ENCODE data around the gene SGCD.

DNA sequence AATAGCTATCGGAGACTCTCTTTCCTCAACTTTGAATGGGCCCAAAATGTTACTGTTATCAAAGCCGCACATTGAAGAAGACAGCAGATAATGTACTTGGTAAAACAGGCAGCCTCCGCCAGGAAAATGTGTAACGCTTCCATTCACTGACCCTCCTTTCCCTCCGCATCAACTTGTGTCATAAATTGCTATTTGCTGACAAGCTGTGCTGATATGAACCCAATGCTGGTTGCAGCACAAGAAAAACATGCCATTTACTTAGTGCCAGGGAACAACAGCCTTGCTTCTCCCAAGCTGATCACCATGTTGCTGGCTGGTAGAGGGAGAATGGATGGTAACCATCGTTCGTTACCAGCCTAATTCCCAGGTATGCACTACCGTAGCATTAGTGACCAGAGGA lies 360.6 kb downstream of the SGCD start:
- TF ChIP-seq, protein P1, sequence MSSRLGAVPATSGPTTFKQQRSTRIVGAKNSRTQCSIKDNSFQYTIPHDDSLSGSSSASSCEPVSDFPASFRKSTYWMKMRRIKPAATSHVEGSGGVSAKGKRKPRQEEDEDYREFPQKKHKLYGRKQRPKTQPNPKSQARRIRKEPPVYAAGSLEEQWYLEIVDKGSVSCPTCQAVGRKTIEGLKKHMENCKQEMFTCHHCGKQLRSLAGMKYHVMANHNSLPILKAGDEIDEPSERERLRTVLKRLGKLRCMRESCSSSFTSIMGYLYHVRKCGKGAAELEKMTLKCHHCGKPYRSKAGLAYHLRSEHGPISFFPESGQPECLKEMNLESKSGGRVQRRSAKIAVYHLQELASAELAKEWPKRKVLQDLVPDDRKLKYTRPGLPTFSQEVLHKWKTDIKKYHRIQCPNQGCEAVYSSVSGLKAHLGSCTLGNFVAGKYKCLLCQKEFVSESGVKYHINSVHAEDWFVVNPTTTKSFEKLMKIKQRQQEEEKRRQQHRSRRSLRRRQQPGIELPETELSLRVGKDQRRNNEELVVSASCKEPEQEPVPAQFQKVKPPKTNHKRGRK (tag; IDR thresholded peaks at IDR 0.05) = no peak
- TF ChIP-seq, protein P2, sequence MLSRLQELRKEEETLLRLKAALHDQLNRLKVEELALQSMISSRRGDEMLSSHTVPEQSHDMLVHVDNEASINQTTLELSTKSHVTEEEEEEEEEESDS (CRISPR knock-in tag; IDR thresholded peaks at IDR 0.05) = no peak
- TF ChIP-seq POLR2AphosphoS5 (IDR thresholded peaks at IDR 0.05; ENCODE audit: control insufficient read depth, insufficient read depth, low read depth, low read length) (no peak), ESRRB (CRISPR knock-in tag; IDR thresholded peaks at IDR 0.05; ENCODE audit: borderline replicate concordance) (no peak), MYC (IDR thresholded peaks at IDR 0.05; ENCODE audit: low read depth, low read length) (no peak), MYC (CRISPR knock-in tag; IDR thresholded peaks at IDR 0.05; ENCODE audit: borderline replicate concordance, low read depth) (no peak), FOXP1 (CRISPR knock-in tag; IDR thresholded peaks at IDR 0.05) (no peak), POLR2AphosphoS2 (IDR thresholded peaks at IDR 0.05; ENCODE audit: low read length) (no peak), PTRF (tag; IDR thresholded peaks at IDR 0.05) (no peak), SMC3 (conservative IDR thresholded peaks at IDR 0.05; ENCODE audit: insufficient read depth, low read depth, low read length) (no peak), POLR2A (conservative IDR thresholded peaks at IDR 0.05) (no peak)
- TF ChIP-seq, protein P3, sequence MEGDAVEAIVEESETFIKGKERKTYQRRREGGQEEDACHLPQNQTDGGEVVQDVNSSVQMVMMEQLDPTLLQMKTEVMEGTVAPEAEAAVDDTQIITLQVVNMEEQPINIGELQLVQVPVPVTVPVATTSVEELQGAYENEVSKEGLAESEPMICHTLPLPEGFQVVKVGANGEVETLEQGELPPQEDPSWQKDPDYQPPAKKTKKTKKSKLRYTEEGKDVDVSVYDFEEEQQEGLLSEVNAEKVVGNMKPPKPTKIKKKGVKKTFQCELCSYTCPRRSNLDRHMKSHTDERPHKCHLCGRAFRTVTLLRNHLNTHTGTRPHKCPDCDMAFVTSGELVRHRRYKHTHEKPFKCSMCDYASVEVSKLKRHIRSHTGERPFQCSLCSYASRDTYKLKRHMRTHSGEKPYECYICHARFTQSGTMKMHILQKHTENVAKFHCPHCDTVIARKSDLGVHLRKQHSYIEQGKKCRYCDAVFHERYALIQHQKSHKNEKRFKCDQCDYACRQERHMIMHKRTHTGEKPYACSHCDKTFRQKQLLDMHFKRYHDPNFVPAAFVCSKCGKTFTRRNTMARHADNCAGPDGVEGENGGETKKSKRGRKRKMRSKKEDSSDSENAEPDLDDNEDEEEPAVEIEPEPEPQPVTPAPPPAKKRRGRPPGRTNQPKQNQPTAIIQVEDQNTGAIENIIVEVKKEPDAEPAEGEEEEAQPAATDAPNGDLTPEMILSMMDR (IDR thresholded peaks at IDR 0.05 in 2 of 3, conservative IDR thresholded peaks at IDR 0.05 in 1 of 3; ENCODE audit: insufficient read depth in 2 of 3, low read depth in 1 of 3, low read length in 3 of 3) = no peak
- TF ChIP-seq, protein P4, sequence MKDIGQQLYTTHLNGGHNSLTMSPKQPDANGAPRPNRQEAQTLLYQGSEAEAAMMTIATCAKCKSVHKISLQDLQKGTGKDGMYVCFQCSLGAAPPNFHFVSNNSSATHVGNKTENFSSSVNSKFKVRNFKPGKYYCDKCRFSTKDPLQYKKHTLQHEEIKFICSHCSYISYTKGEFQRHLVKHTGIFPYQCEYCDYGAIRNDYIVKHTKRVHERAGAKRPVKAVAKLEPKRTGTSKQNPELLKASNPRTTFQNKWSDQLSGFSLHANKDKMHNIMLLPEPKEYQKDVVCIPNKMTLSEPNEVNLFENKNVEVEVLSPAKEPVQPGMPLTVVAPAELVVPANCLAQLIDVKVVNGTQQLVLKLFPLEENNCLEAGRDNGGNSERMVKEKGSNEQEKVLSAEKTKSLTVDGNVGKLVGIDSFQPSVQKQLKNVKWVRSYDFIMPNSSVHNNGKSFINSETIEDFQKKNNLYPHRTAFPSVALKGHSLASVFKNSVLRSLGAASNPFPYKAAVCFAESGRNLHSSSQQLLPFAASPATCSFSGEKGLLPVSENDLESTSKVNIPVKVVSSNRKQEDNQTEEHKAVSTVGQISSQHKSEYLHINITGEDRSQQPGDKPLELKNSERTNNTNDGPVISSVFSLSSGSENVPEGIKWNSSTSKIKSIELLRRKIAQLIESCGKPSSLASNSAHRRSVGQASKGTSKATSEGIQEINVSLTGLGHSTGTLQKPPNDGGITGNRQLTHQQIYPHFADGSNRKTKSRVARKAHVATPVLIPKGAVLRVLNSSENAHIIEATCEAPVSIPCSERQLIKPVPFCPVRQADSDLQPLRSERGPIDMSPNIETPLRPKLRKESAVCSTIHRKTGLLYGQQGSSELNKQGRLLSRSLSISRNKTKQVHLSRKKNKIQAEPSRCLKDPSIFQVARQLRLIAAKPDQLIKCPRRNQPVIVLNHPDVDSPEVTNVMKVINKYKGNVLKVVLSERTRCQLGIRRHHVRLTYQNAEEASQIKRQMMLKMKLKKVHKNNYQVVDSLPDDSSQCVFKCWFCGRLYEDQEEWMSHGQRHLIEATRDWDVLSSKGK (CRISPR knock-in tag; IDR thresholded peaks at IDR 0.05) = no peak
- TF ChIP-seq, protein P5, sequence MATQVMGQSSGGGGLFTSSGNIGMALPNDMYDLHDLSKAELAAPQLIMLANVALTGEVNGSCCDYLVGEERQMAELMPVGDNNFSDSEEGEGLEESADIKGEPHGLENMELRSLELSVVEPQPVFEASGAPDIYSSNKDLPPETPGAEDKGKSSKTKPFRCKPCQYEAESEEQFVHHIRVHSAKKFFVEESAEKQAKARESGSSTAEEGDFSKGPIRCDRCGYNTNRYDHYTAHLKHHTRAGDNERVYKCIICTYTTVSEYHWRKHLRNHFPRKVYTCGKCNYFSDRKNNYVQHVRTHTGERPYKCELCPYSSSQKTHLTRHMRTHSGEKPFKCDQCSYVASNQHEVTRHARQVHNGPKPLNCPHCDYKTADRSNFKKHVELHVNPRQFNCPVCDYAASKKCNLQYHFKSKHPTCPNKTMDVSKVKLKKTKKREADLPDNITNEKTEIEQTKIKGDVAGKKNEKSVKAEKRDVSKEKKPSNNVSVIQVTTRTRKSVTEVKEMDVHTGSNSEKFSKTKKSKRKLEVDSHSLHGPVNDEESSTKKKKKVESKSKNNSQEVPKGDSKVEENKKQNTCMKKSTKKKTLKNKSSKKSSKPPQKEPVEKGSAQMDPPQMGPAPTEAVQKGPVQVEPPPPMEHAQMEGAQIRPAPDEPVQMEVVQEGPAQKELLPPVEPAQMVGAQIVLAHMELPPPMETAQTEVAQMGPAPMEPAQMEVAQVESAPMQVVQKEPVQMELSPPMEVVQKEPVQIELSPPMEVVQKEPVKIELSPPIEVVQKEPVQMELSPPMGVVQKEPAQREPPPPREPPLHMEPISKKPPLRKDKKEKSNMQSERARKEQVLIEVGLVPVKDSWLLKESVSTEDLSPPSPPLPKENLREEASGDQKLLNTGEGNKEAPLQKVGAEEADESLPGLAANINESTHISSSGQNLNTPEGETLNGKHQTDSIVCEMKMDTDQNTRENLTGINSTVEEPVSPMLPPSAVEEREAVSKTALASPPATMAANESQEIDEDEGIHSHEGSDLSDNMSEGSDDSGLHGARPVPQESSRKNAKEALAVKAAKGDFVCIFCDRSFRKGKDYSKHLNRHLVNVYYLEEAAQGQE (IDR thresholded peaks at IDR 0.05; ENCODE audit: borderline replicate concordance) = no peak
- TF ChIP-seq, protein P5 (CRISPR knock-in tag; IDR thresholded peaks at IDR 0.05; ENCODE audit: low read depth) = no peak
- TF ChIP-seq, protein P6, sequence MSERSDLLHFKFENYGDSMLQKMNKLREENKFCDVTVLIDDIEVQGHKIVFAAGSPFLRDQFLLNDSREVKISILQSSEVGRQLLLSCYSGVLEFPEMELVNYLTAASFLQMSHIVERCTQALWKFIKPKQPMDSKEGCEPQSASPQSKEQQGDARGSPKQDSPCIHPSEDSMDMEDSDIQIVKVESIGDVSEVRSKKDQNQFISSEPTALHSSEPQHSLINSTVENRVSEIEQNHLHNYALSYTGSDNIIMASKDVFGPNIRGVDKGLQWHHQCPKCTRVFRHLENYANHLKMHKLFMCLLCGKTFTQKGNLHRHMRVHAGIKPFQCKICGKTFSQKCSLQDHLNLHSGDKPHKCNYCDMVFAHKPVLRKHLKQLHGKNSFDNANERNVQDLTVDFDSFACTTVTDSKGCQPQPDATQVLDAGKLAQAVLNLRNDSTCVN (CRISPR knock-in tag; IDR thresholded peaks at IDR 0.05) = no peak
